ENCODE results near the gene HBS1L.

HBS1L gene

DNA sequence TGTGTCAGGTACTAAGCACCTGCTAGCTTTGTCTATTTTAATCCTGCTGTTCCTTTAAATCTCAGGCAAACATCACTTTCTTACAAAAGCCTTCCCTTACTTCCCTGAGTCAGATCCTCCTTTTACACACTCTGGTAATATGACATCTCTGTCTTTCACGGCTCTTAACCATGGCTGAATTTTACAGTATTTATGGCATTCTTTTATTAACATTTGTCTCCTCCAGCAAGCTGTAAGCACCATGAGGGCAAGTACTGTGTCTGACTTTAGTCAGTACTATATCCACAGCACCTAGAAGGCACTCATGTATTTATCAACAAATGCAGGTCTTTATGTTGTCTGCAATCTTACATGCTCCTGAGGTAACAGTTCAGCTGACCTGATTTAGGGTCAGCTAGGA lies 33.7 kb upstream of the HBS1L start:
- H3K9me3 ChIP-seq (ENCODE audit: insufficient read depth, low read depth, low read length), result no peaks in the 10 kb centered on the region
- H2AK5ac ChIP-seq (ENCODE audit: low read length), result no peak overlapping the region
- no peak overlapping the region for H2BK12ac ChIP-seq (ENCODE audit: low read length)
- no peak overlapping the region for H3K4me2 ChIP-seq (ENCODE audit: low read length)
- H4K12ac ChIP-seq (ENCODE audit: low read depth, low read length), result no peak overlapping the region
- no peak overlapping the region for H2BK5ac ChIP-seq (ENCODE audit: low read depth, low read length, poor library complexity)
- no peak overlapping the region for H3K4ac ChIP-seq (ENCODE audit: low read depth, low read length)
- H4K8ac ChIP-seq (ENCODE audit: low read depth, low read length), result no peak overlapping the region
- H3K27ac ChIP-seq (ENCODE audit: low read depth, low read length), result no peak overlapping the region
- H3K79me1 ChIP-seq (ENCODE audit: low read length), result no peaks in the 10 kb centered on the region
- H3K9ac ChIP-seq (ENCODE audit: low read length), result no peak overlapping the region
- H3K14ac ChIP-seq (ENCODE audit: low read length), result no peak overlapping the region
- no peaks in the 10 kb centered on the region for H3K4me1 ChIP-seq (ENCODE audit: control insufficient read depth in 1 of 2, insufficient read depth in 2 of 2, low read length in 2 of 2)
- H3K36me3 ChIP-seq (ENCODE audit: control insufficient read depth in 1 of 2, insufficient read depth in 2 of 2, low read length in 2 of 2), result no peaks in the 10 kb centered on the region
- H3K27me3 ChIP-seq (ENCODE audit: insufficient read depth, low read length), result no peaks in the 10 kb centered on the region
- H3K79me2 ChIP-seq (ENCODE audit: control insufficient read depth, insufficient read depth, low read length, poor library complexity), result no peaks in the 10 kb centered on the region
- no peak overlapping the region for H3K18ac ChIP-seq (ENCODE audit: low read length)
- H3K23ac ChIP-seq (ENCODE audit: low read length), result no peak overlapping the region
- H2AFZ ChIP-seq (ENCODE audit: insufficient read depth, low read length, poor library complexity), result no peak overlapping the region
- no peak overlapping the region for H2BK120ac ChIP-seq (ENCODE audit: insufficient read depth, low read length, poor library complexity)
- DNase-seq, result no peak
- no peak overlapping the region for H4K91ac ChIP-seq (ENCODE audit: low read depth, low read length)
- no CpG with 5 or more reads among the region's 1 CpG for WGBS (ENCODE audit: extremely low coverage, insufficient coverage, insufficient read length)
- H3K4me3 ChIP-seq (ENCODE audit: low read depth, low read length), result no peak overlapping the region

GRCh38 chr6:135087803-135088202 lies 33.2 kb upstream of the HBS1L start:
- Histone ChIP-seq H3K36me3 (ENCODE audit: control insufficient read depth in 1 of 2, insufficient read depth in 2 of 2, low read length in 2 of 2) (no peaks in the 10 kb centered on the region), H2BK5ac (ENCODE audit: low read depth, low read length, poor library complexity) (no peak overlapping the region), H3K79me2 (ENCODE audit: control insufficient read depth, insufficient read depth, low read length, poor library complexity) (no peaks in the 10 kb centered on the region), H2BK120ac (ENCODE audit: insufficient read depth, low read length, poor library complexity) (no peak overlapping the region), H3K18ac (ENCODE audit: low read length) (no peak overlapping the region), H2AK5ac (ENCODE audit: low read length) (no peak overlapping the region), H3K4me1 (ENCODE audit: control insufficient read depth in 1 of 2, insufficient read depth in 2 of 2, low read length in 2 of 2) (no peaks in the 10 kb centered on the region), H3K4me2 (ENCODE audit: low read length) (no peak overlapping the region), H3K27me3 (ENCODE audit: insufficient read depth, low read length) (no peaks in the 10 kb centered on the region), H3K14ac (ENCODE audit: low read length) (no peak overlapping the region), H3K9me3 (ENCODE audit: insufficient read depth, low read depth, low read length) (no peaks in the 10 kb centered on the region), H4K12ac (ENCODE audit: low read depth, low read length) (no peak overlapping the region), H3K4ac (ENCODE audit: low read depth, low read length) (no peak overlapping the region), H2AFZ (ENCODE audit: insufficient read depth, low read length, poor library complexity) (no peak overlapping the region), H4K91ac (ENCODE audit: low read depth, low read length) (no peak overlapping the region), H3K79me1 (ENCODE audit: low read length) (no peaks in the 10 kb centered on the region), H4K8ac (ENCODE audit: low read depth, low read length) (no peak overlapping the region), H3K23ac (ENCODE audit: low read length) (no peak overlapping the region), H3K9ac (ENCODE audit: low read length) (no peak overlapping the region), H2BK12ac (ENCODE audit: low read length) (no peak overlapping the region), H3K4me3 (ENCODE audit: low read depth, low read length) (no peak overlapping the region), H3K27ac (ENCODE audit: low read depth, low read length) (no peak overlapping the region)
- WGBS (ENCODE audit: extremely low coverage, insufficient coverage, insufficient read length), result no CpG with 5 or more reads among the region's 5 CpGs
- no peak for DNase-seq

DNA sequence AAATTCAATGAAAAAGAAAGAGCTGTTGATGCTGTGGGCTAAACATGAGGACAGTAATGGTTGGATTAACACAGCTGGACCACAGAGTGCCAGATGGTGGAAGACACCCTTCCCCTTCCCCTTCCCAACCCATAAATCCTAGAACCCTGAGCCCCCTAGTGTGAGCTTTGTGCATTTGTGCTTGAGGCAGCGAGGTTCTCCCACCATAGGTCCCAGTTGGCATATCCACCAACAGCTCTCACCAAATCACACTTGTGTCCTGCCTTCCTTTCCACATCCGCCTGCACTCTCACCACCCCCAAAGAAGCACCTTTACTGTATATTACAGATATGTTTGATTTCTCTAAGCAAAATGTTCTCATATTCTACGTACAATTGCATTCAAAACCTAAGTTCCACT lies 32.8 kb upstream of the HBS1L start:
- Histone ChIP-seq H3K23ac (ENCODE audit: low read length) (no peak overlapping the region), H2BK12ac (ENCODE audit: low read length) (no peak overlapping the region), H3K4me2 (ENCODE audit: low read length) (no peak overlapping the region), H2AK5ac (ENCODE audit: low read length) (no peak overlapping the region), H3K4me1 (ENCODE audit: control insufficient read depth in 1 of 2, insufficient read depth in 2 of 2, low read length in 2 of 2) (no peaks in the 10 kb centered on the region), H4K91ac (ENCODE audit: low read depth, low read length) (no peak overlapping the region), H2AFZ (ENCODE audit: insufficient read depth, low read length, poor library complexity) (no peak overlapping the region), H2BK5ac (ENCODE audit: low read depth, low read length, poor library complexity) (no peak overlapping the region), H3K14ac (ENCODE audit: low read length) (no peak overlapping the region), H3K9me3 (ENCODE audit: insufficient read depth, low read depth, low read length) (no peaks in the 10 kb centered on the region), H3K4ac (ENCODE audit: low read depth, low read length) (no peak overlapping the region), H3K79me1 (ENCODE audit: low read length) (no peaks in the 10 kb centered on the region), H2BK120ac (ENCODE audit: insufficient read depth, low read length, poor library complexity) (no peak overlapping the region), H3K36me3 (ENCODE audit: control insufficient read depth in 1 of 2, insufficient read depth in 2 of 2, low read length in 2 of 2) (no peaks in the 10 kb centered on the region), H3K18ac (ENCODE audit: low read length) (no peak overlapping the region), H3K27me3 (ENCODE audit: insufficient read depth, low read length) (no peaks in the 10 kb centered on the region), H3K9ac (ENCODE audit: low read length) (no peak overlapping the region), H3K27ac (ENCODE audit: low read depth, low read length) (no peak overlapping the region), H3K79me2 (ENCODE audit: control insufficient read depth, insufficient read depth, low read length, poor library complexity) (no peaks in the 10 kb centered on the region), H4K12ac (ENCODE audit: low read depth, low read length) (no peak overlapping the region), H3K4me3 (ENCODE audit: low read depth, low read length) (no peak overlapping the region), H4K8ac (ENCODE audit: low read depth, low read length) (no peak overlapping the region)
- no CpG with 5 or more reads among the region's 3 CpGs for WGBS (ENCODE audit: extremely low coverage, insufficient coverage, insufficient read length)
- DNase-seq, result no peak

- H2BK5ac ChIP-seq (ENCODE audit: low read depth, low read length, poor library complexity), result no peak overlapping the region
- DNase-seq, result no peak
- H3K79me1 ChIP-seq (ENCODE audit: low read length), result no peaks in the 10 kb centered on the region
- H2BK12ac ChIP-seq (ENCODE audit: low read length), result no peak overlapping the region
- no peaks in the 10 kb centered on the region for H3K4me1 ChIP-seq (ENCODE audit: control insufficient read depth in 1 of 2, insufficient read depth in 2 of 2, low read length in 2 of 2)
- WGBS (ENCODE audit: extremely low coverage, insufficient coverage, insufficient read length), result no CpG with 5 or more reads among the region's 5 CpGs
- no peak overlapping the region for H4K8ac ChIP-seq (ENCODE audit: low read depth, low read length)
- no peak overlapping the region for H3K14ac ChIP-seq (ENCODE audit: low read length)
- no peak overlapping the region for H3K27ac ChIP-seq (ENCODE audit: low read depth, low read length)
- no peak overlapping the region for H2BK120ac ChIP-seq (ENCODE audit: insufficient read depth, low read length, poor library complexity)
- H3K4me2 ChIP-seq (ENCODE audit: low read length), result no peak overlapping the region
- H3K79me2 ChIP-seq (ENCODE audit: control insufficient read depth, insufficient read depth, low read length, poor library complexity), result no peaks in the 10 kb centered on the region
- no peak overlapping the region for H4K91ac ChIP-seq (ENCODE audit: low read depth, low read length)
- H3K9ac ChIP-seq (ENCODE audit: low read length), result no peak overlapping the region
- no peak overlapping the region for H3K23ac ChIP-seq (ENCODE audit: low read length)
- no peaks in the 10 kb centered on the region for H3K9me3 ChIP-seq (ENCODE audit: insufficient read depth, low read depth, low read length)
- no peak overlapping the region for H3K4ac ChIP-seq (ENCODE audit: low read depth, low read length)
- H2AFZ ChIP-seq (ENCODE audit: insufficient read depth, low read length, poor library complexity), result no peak overlapping the region
- H3K27me3 ChIP-seq (ENCODE audit: insufficient read depth, low read length), result no peaks in the 10 kb centered on the region
- no peak overlapping the region for H3K4me3 ChIP-seq (ENCODE audit: low read depth, low read length)
- no peak overlapping the region for H4K12ac ChIP-seq (ENCODE audit: low read depth, low read length)
- no peak overlapping the region for H3K18ac ChIP-seq (ENCODE audit: low read length)
- H3K36me3 ChIP-seq (ENCODE audit: control insufficient read depth in 1 of 2, insufficient read depth in 2 of 2, low read length in 2 of 2), result no peaks in the 10 kb centered on the region
- H2AK5ac ChIP-seq (ENCODE audit: low read length), result no peak overlapping the region
Observed at GRCh38 chr6:135086414-135086764, 31.8 kb upstream of the HBS1L start.

Measured in trophoblast cell (in vitro differentiated cells and primary cell).